ENCODE measurements around the gene FAR1.

DNA sequence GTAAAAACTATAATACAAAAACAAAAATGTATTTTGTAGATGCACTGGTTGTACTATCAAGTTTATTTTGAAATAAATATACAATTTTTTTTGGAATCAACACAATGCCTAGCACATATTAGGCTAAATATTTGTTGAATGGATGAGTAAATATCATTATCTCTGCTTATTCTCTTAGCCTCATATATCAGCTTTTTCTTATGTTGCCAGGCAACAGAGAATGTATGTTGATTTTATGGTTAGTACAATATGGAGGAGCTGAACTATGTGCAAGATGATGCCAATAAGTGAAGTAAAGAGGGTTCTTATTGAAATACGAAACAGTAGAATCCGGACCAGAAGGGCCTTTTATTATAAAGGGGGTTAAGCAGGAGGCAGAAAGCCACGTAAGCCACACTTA is 94.9 kb downstream of the FAR1 start:
- TF ChIP-seq, protein P1, sequence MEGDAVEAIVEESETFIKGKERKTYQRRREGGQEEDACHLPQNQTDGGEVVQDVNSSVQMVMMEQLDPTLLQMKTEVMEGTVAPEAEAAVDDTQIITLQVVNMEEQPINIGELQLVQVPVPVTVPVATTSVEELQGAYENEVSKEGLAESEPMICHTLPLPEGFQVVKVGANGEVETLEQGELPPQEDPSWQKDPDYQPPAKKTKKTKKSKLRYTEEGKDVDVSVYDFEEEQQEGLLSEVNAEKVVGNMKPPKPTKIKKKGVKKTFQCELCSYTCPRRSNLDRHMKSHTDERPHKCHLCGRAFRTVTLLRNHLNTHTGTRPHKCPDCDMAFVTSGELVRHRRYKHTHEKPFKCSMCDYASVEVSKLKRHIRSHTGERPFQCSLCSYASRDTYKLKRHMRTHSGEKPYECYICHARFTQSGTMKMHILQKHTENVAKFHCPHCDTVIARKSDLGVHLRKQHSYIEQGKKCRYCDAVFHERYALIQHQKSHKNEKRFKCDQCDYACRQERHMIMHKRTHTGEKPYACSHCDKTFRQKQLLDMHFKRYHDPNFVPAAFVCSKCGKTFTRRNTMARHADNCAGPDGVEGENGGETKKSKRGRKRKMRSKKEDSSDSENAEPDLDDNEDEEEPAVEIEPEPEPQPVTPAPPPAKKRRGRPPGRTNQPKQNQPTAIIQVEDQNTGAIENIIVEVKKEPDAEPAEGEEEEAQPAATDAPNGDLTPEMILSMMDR (IDR thresholded peaks at IDR 0.05; ENCODE audit: insufficient read depth, low read length, poor library complexity, severe bottlenecking) = no peak
- TF ChIP-seq EZH2phosphoT487 (conservative IDR thresholded peaks at IDR 0.05; ENCODE audit: low read length) = no peak
